Measurements from ENCODE around the gene H1-8. TPM values are rescaled to one million over a fixed set of nuclear protein-coding genes. Genes with fewer than 3 reads are reported as not detected.

Gene H1-8
- total RNA-seq, 1 donor from 2014 or later = not detected

GRCh38 chr3:129599073-129599472, 56.1 kb downstream of the H1-8 start:
- Histone ChIP-seq H3K4me3 (no peak overlapping the region), H3K27ac (peak overlapping the region; percentile 89 to 92), H3K36me3 (no peaks in the 10 kb centered on the region), H3K27me3 (no peaks in the 10 kb centered on the region), H3K4me1 (peaks cover 54 to 81% of the 10 kb centered on the region in 2 donors), H3K9me3 (no peaks in the 10 kb centered on the region)
- intact Hi-C loops (cut with DNase I) = no loop called here
- DNase-seq (ENCODE audit: low spot score in 2 of 2) = no peak
- TF ChIP-seq CTCF (IDR thresholded peaks at IDR 0.05) = no peak

GRCh38 chr3:129599607-129600006, 56.6 kb downstream of the H1-8 start:
- no peak overlapping the region for H3K4me3 ChIP-seq
- peak; percentile 60 to 84 for DNase-seq (ENCODE audit: low spot score in 2 of 2)
- H3K27me3 ChIP-seq = no peaks in the 10 kb centered on the region
- peak overlapping the region; percentile 89 to 92 for H3K27ac ChIP-seq
- peaks cover 58 to 81% of the 10 kb centered on the region in 2 donors for H3K4me1 ChIP-seq
- no peaks in the 10 kb centered on the region for H3K9me3 ChIP-seq
- intact Hi-C loops (cut with DNase I) = no loop called here
- TF ChIP-seq CTCF (IDR thresholded peaks at IDR 0.05) = no peak
- no peaks in the 10 kb centered on the region for H3K36me3 ChIP-seq

GRCh38 chr3:129600348-129600747, 57.4 kb downstream of the H1-8 start:
- H3K4me3 ChIP-seq = no peak overlapping the region
- peak overlapping the region; percentile 89 to 92 for H3K27ac ChIP-seq
- peaks cover 54 to 77% of the 10 kb centered on the region in 2 donors for H3K4me1 ChIP-seq
- no peaks in the 10 kb centered on the region for H3K36me3 ChIP-seq
- TF ChIP-seq CTCF (IDR thresholded peaks at IDR 0.05) = no peak
- H3K9me3 ChIP-seq = no peaks in the 10 kb centered on the region
- no peaks in the 10 kb centered on the region for H3K27me3 ChIP-seq
- intact Hi-C loops (cut with DNase I) = no loop called here
- no peak for DNase-seq (ENCODE audit: low spot score in 2 of 2)

Other genes with a start within 250 kb of the H1-8 start
- gene EFCAB12, start 114.5 kb upstream of the H1-8 start, total RNA-seq = not detected
- 57.6 TPM for gene MBD4, start 103.2 kb upstream of the H1-8 start, total RNA-seq
- gene IFT122, start 103.0 kb upstream of the H1-8 start, total RNA-seq = 51.1 TPM
- not detected for gene RHO, start 14.5 kb upstream of the H1-8 start, total RNA-seq
- gene PLXND1, start 63.5 kb downstream of the H1-8 start, total RNA-seq = 407 TPM